ENCODE measurements around the gene LRRC4C. TPM values are rescaled to one million over a fixed set of nuclear protein-coding genes. Genes with fewer than 3 reads are reported as not detected.

LRRC4C gene
- total RNA-seq, 1 experiment from 2014 or later = 0.15 TPM

DNA sequence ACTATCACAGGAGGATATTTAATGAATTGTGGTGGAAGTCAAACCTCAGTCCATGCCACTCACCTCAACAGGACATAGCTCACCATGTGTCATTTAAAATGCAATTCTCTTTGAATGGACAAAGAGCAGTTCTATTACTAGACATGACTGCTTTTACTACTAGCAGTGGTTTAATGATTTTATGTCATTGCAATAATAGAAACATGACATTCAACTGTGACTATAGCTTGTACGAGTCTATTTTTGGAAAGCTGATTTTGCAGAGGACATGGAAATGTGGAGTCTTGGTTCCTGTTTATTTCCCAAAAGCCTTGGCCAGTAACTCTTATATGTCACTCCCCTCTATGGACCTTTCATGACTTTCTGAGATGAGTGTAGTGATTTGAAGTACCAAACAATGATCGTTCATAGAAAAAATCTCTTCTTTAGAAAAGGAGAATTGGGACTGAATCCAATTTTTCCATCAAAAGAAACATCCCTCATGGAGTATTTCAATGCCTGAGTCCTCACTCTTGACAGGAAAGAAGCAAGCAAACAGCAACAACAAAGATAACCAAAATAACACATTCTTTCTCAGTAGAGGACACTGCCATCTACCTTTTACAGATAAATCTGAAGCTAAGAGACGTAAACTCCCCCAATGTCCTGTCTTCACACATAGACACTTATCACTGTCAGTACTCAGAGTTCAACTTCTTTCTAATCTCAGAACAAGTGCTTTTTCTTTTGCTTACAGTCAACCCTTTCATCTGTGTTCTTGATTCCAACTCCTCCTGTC lies 233.4 kb downstream of the LRRC4C start:
- CTCF ChIA-PET = no interaction called here
- intact Hi-C loops (cut with micrococcal nuclease; ENCODE audit: unreplicated experiment) = no loop called here

DNA sequence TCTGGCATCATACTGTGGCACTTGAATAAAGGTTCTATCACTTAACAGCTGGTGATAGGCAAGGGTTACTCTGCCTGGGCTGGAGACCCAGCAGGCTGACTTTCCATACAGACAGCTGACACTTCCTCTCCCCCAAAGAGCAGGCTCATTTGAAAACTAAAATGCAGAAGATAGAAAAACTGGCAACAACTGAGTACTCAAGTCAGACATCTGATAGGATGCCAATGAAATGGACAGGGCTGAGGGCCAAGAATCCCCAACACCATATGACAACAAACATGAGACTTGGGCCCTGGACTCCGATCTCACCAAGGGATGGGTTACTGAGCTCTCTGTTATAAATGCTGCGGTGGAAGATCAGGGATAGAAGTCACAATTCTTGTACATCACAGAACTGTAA lies 237.2 kb downstream of the LRRC4C start:
- in situ Hi-C loops (cut with HindIII; ENCODE audit: low pct_unique_long_range_greater_than_20kb, low sequenced_read_pairs) = no loop called here

More for the DNA sequence above, 233.4 kb downstream of the LRRC4C start:
- H3K4me3 ChIP-seq (ENCODE audit: low read depth in 2 of 2, low read length in 2 of 2) = no peak overlapping the region
- H3K27me3 ChIP-seq (ENCODE audit: control insufficient read depth, insufficient read depth, low read length) = no peaks in the 10 kb centered on the region
- TF ChIP-seq SIN3A (IDR thresholded peaks at IDR 0.05; ENCODE audit: borderline replicate concordance, insufficient read depth, low read depth, low read length) (no peak), POLR2AphosphoS5 (IDR thresholded peaks at IDR 0.05; ENCODE audit: low read depth, low read length) (no peak), TCF7L2 (IDR thresholded peaks at IDR 0.05; ENCODE audit: low read depth, low read length) (no peak), CTCF (IDR thresholded peaks at IDR 0.05) (no peak), REST (IDR thresholded peaks at IDR 0.05; ENCODE audit: insufficient read depth in 1 of 2, low read depth in 2 of 2, low read length in 1 of 2) (no peak)
- no peak overlapping the region for H3K27ac ChIP-seq (ENCODE audit: low read length)
- no peaks in the 10 kb centered on the region for H3K4me1 ChIP-seq (ENCODE audit: control insufficient read depth, insufficient read depth, low read length)
- ATAC-seq (no peak), DNase-seq (ENCODE audit: low read depth, low spot score) (no peak)
- H3K36me3 ChIP-seq (ENCODE audit: control insufficient read depth, insufficient read depth, low read length) = no peaks in the 10 kb centered on the region
- POLR2A ChIA-PET = no interaction called here
- in situ Hi-C loops (cut with HindIII; ENCODE audit: low pct_unique_long_range_greater_than_20kb, low sequenced_read_pairs) = no loop called here
- no peaks in the 10 kb centered on the region for H3K9me3 ChIP-seq (ENCODE audit: control insufficient read depth, insufficient read depth, low read depth, low read length)
- no TSS peak for BruUV-seq (replicated peaks)

More for the DNA sequence above, 237.2 kb downstream of the LRRC4C start:
- CTCF ChIA-PET = interaction anchor here (0.6 kb wide), 1 partner anchor 350 kb away, joined by 4 read pairs; no protein-coding TSS in a partner anchor
- TF ChIP-seq REST (IDR thresholded peaks at IDR 0.05; ENCODE audit: insufficient read depth in 1 of 2, low read depth in 2 of 2, low read length in 1 of 2) (no peak), SIN3A (IDR thresholded peaks at IDR 0.05; ENCODE audit: borderline replicate concordance, insufficient read depth, low read depth, low read length) (no peak), TCF7L2 (IDR thresholded peaks at IDR 0.05; ENCODE audit: low read depth, low read length) (no peak), POLR2AphosphoS5 (IDR thresholded peaks at IDR 0.05; ENCODE audit: low read depth, low read length) (no peak), CTCF (IDR thresholded peaks at IDR 0.05) (no peak)
- intact Hi-C loops (cut with micrococcal nuclease; ENCODE audit: unreplicated experiment) = no loop called here
- BruUV-seq (replicated peaks) = no TSS peak
- Histone ChIP-seq H3K27me3 (ENCODE audit: control insufficient read depth, insufficient read depth, low read length) (no peaks in the 10 kb centered on the region), H3K27ac (ENCODE audit: low read length) (no peak overlapping the region), H3K4me3 (ENCODE audit: low read depth in 2 of 2, low read length in 2 of 2) (no peak overlapping the region), H3K9me3 (ENCODE audit: control insufficient read depth, insufficient read depth, low read depth, low read length) (no peaks in the 10 kb centered on the region), H3K4me1 (ENCODE audit: control insufficient read depth, insufficient read depth, low read length) (no peaks in the 10 kb centered on the region), H3K36me3 (ENCODE audit: control insufficient read depth, insufficient read depth, low read length) (no peaks in the 10 kb centered on the region)
- ATAC-seq (no peak), DNase-seq (ENCODE audit: low read depth, low spot score) (no peak)
- POLR2A ChIA-PET = no interaction called here

Data from Panc1 (cell line).